Osteoblast (primary cell): Measurements from ENCODE around the gene PNPO. TPM values are rescaled to one million over a fixed set of nuclear protein-coding genes. Genes with fewer than 3 reads are reported as not detected.

Experiments used
- DNase-seq: peaks from one replicate; pipeline ENCODE4 v3.0.0; 2011; ENCODE audit warnings: low spot score, mixed read lengths; ENCODE audit not compliant: insufficient read length; ENCODE audit errors: missing footprints
- H2AFZ ChIP-seq: 2 replicates; pipeline ENCODE4 v1.6.0; 2011; ENCODE audit warnings: mild to moderate bottlenecking, low read length
- H3K27ac ChIP-seq: 2 replicates; pipeline ENCODE4 v1.5.1; 2011; ENCODE audit warnings: mild to moderate bottlenecking, low read depth, low read length, moderate library complexity
- H3K27me3 ChIP-seq: 2 replicates; pipeline ENCODE4 v1.6.0; 2012; ENCODE audit warnings: mild to moderate bottlenecking, control low read depth, inconsistent platforms, low read length, moderate library complexity; ENCODE audit not compliant: insufficient read depth
- H3K36me3 ChIP-seq: 2 replicates; pipeline ENCODE4 v1.5.1; 2011; ENCODE audit warnings: mild to moderate bottlenecking, low read length, control low read depth, moderate library complexity; ENCODE audit not compliant: insufficient read depth
- H3K4me1 ChIP-seq: 2 replicates; pipeline ENCODE4 v1.5.1; 2011; ENCODE audit warnings: mild to moderate bottlenecking, low read length, control low read depth, moderate library complexity; ENCODE audit not compliant: insufficient read depth
- H3K4me2 ChIP-seq: 2 replicates; pipeline ENCODE4 v1.6.0; 2011; ENCODE audit warnings: mild to moderate bottlenecking, low read length; ENCODE audit not compliant: insufficient read depth
- H3K4me3 ChIP-seq: fragments of 200-600 bp; sonication (generic); 3 replicates; pipeline ENCODE4 v1.5.1; 2012; ENCODE audit warnings: mild to moderate bottlenecking, low read length, inconsistent platforms; ENCODE audit not compliant: insufficient read depth
- H3K79me2 ChIP-seq: 2 replicates; pipeline ENCODE4 v1.6.0; 2012; ENCODE audit warnings: mild to moderate bottlenecking, low read length, control low read depth, inconsistent platforms; ENCODE audit not compliant: insufficient read depth
- H3K9me3 ChIP-seq: 2 replicates; pipeline ENCODE4 v1.5.1; 2011; ENCODE audit warnings: low read depth, low read length, control low read depth
- H4K20me1 ChIP-seq: 2 replicates; pipeline ENCODE4 v1.6.0; 2012; ENCODE audit warnings: mild to moderate bottlenecking, low read length, control low read depth; ENCODE audit not compliant: insufficient read depth
- total RNA-seq: library from RNA; depleted of rRNA; stranded (reverse); fragments of >200 nt; gene quantifications from 2 replicates; pipeline ENCODE4 v1.2.3, GENCODE V29; 2012
- TF ChIP-seq, protein P1 (sequence below): IDR thresholded peaks from 2 replicates; pipeline ENCODE4 v1.5.1; 2011; ENCODE audit warnings: mild to moderate bottlenecking, low read depth, low read length, moderate library complexity; ENCODE audit errors: extremely low read depth

Gene PNPO
- total RNA-seq, 1 donor: 31.5 TPM

DNA sequence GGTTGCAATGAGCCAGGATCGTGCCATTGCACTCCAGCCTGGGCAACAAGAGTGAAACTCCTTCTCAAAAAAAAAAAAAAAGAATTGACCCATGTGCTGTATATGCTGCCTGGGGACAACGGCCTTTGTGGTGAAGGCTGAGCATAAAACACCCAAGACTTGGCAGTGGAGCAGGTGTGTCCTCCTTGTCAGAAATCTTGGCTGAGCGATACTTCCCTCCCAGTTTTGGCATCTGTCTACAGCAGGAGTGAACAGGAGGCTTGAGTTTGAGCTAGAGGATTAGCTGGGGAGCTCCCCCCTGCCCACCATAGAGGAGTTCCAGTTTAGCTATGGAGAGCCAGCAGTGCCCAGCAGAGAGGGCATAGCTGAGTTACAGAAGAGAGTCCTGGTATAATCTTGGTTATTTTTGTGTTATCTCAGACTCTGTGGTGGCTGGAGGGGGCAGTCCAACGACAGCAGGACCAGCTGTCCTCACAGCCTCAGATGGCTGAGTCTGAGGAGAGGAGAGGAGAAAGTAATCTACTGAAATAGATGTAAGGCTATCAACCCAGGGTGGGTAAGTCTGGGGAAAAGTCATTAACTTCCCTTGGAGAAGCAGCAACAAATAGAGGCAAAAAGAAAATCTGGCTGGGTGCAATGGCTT, 26.9 kb upstream of the PNPO start:
- Histone ChIP-seq H4K20me1 (peaks cover 4% of the 10 kb centered on the region), H3K4me2 (no peak overlapping the region), H2AFZ (no peak overlapping the region), H3K27ac (no peak overlapping the region), H3K9me3 (no peaks in the 10 kb centered on the region), H3K27me3 (no peaks in the 10 kb centered on the region), H3K4me3 (no peak overlapping the region), H3K4me1 (no peaks in the 10 kb centered on the region), H3K36me3 (peaks cover 8% of the 10 kb centered on the region), H3K79me2 (peaks cover 13% of the 10 kb centered on the region)
- no peak for DNase-seq
- TF ChIP-seq, protein P1, sequence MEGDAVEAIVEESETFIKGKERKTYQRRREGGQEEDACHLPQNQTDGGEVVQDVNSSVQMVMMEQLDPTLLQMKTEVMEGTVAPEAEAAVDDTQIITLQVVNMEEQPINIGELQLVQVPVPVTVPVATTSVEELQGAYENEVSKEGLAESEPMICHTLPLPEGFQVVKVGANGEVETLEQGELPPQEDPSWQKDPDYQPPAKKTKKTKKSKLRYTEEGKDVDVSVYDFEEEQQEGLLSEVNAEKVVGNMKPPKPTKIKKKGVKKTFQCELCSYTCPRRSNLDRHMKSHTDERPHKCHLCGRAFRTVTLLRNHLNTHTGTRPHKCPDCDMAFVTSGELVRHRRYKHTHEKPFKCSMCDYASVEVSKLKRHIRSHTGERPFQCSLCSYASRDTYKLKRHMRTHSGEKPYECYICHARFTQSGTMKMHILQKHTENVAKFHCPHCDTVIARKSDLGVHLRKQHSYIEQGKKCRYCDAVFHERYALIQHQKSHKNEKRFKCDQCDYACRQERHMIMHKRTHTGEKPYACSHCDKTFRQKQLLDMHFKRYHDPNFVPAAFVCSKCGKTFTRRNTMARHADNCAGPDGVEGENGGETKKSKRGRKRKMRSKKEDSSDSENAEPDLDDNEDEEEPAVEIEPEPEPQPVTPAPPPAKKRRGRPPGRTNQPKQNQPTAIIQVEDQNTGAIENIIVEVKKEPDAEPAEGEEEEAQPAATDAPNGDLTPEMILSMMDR: no peak

DNA sequence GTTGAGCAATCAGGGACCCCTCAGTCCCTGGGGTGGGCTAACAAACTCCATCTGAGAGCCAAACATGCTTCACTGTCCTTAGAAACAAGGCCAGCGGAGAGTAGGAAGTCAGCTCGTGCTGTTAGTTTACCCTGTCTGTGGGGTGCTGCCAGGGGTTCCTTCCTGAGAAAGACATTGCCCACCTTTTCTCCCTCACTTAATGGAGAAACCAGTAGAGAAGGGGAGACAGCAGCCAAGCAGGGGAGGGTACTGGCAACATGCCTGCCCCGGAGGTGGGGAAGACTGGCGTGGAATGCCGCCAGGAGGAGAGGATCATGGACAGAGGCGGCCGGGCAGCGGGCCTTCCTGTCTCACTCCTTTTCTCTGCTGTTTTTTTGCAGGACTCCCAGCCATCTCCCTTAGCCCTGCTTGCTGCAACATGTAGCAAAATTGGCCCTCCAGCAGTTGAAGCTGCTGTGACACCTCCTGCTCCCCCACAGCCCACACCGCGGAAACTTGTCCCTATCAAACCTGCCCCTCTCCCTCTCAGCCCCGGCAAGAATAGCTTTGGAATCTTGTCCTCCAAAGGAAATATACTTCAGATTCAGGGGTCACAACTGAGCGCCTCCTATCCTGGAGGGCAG, 25.5 kb upstream of the PNPO start:
- DNase-seq: no peak
- H3K4me2 ChIP-seq: no peak overlapping the region
- H3K27me3 ChIP-seq: no peaks in the 10 kb centered on the region
- H2AFZ ChIP-seq: peak overlapping the region; percentile 35
- no peak overlapping the region for H3K4me3 ChIP-seq
- H3K9me3 ChIP-seq: no peaks in the 10 kb centered on the region
- TF ChIP-seq, protein P1: no peak
- no peak overlapping the region for H3K27ac ChIP-seq
- peaks cover 5% of the 10 kb centered on the region for H3K79me2 ChIP-seq
- H3K4me1 ChIP-seq: no peaks in the 10 kb centered on the region
- H3K36me3 ChIP-seq: peaks cover 8% of the 10 kb centered on the region
- peaks cover 2% of the 10 kb centered on the region for H4K20me1 ChIP-seq

DNA sequence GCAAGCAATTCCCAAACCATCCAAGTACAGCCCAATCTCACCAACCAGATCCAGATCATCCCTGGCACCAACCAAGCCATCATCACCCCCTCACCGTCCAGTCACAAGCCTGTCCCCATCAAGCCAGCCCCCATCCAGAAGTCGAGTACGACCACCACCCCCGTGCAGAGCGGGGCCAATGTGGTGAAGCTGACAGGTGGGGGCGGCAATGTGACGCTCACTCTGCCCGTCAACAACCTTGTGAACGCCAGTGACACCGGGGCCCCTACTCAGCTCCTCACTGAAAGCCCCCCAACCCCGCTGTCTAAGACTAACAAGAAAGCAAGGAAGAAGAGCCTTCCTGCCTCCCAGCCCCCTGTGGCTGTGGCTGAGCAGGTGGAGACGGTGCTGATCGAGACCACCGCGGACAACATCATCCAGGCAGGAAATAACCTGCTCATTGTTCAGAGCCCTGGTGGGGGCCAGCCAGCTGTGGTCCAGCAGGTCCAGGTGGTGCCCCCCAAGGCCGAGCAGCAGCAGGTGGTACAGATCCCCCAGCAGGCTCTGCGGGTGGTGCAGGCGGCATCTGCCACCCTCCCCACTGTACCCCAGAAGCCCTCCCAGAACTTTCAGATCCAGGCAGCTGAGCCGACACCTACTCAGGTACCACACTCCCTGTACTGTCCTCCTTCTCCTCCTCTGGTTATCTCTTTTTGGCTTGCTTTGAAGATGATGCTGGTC, 24.7 kb upstream of the PNPO start:
- no peak overlapping the region for H3K4me2 ChIP-seq
- TF ChIP-seq, protein P1: no peak
- peaks cover 5% of the 10 kb centered on the region for H3K79me2 ChIP-seq
- peaks cover 2% of the 10 kb centered on the region for H4K20me1 ChIP-seq
- no peak for DNase-seq
- H2AFZ ChIP-seq: no peak overlapping the region
- H3K9me3 ChIP-seq: no peaks in the 10 kb centered on the region
- H3K36me3 ChIP-seq: peaks cover 9% of the 10 kb centered on the region
- no peak overlapping the region for H3K4me3 ChIP-seq
- H3K27me3 ChIP-seq: no peaks in the 10 kb centered on the region
- H3K27ac ChIP-seq: no peak overlapping the region
- H3K4me1 ChIP-seq: no peaks in the 10 kb centered on the region

GRCh38 chr17:47917581-47917980, 23.8 kb upstream of the PNPO start:
- Histone ChIP-seq H3K27me3 (no peaks in the 10 kb centered on the region), H3K4me3 (no peak overlapping the region), H3K9me3 (no peaks in the 10 kb centered on the region), H3K79me2 (no peaks in the 10 kb centered on the region), H3K4me1 (no peaks in the 10 kb centered on the region), H4K20me1 (peaks cover 2% of the 10 kb centered on the region), H3K36me3 (peaks cover 11% of the 10 kb centered on the region), H3K4me2 (no peak overlapping the region), H2AFZ (no peak overlapping the region), H3K27ac (no peak overlapping the region)
- DNase-seq: no peak
- TF ChIP-seq, protein P1: no peak
